ENCODE measurements around the gene GOPC. TPM values are rescaled to one million over a fixed set of nuclear protein-coding genes. Genes with fewer than 3 reads are reported as not detected.

GOPC gene
- total and polyA plus RNA-seq, 2 of the 13 experiments (the other 11 are each of a cell fraction or from before 2014, with no cell fraction given): 20.9 to 41.5 TPM

GRCh38 chr6:117515326-117515725 is 87.0 kb downstream of the GOPC start (continued):
- TF ChIP-seq, protein P1, sequence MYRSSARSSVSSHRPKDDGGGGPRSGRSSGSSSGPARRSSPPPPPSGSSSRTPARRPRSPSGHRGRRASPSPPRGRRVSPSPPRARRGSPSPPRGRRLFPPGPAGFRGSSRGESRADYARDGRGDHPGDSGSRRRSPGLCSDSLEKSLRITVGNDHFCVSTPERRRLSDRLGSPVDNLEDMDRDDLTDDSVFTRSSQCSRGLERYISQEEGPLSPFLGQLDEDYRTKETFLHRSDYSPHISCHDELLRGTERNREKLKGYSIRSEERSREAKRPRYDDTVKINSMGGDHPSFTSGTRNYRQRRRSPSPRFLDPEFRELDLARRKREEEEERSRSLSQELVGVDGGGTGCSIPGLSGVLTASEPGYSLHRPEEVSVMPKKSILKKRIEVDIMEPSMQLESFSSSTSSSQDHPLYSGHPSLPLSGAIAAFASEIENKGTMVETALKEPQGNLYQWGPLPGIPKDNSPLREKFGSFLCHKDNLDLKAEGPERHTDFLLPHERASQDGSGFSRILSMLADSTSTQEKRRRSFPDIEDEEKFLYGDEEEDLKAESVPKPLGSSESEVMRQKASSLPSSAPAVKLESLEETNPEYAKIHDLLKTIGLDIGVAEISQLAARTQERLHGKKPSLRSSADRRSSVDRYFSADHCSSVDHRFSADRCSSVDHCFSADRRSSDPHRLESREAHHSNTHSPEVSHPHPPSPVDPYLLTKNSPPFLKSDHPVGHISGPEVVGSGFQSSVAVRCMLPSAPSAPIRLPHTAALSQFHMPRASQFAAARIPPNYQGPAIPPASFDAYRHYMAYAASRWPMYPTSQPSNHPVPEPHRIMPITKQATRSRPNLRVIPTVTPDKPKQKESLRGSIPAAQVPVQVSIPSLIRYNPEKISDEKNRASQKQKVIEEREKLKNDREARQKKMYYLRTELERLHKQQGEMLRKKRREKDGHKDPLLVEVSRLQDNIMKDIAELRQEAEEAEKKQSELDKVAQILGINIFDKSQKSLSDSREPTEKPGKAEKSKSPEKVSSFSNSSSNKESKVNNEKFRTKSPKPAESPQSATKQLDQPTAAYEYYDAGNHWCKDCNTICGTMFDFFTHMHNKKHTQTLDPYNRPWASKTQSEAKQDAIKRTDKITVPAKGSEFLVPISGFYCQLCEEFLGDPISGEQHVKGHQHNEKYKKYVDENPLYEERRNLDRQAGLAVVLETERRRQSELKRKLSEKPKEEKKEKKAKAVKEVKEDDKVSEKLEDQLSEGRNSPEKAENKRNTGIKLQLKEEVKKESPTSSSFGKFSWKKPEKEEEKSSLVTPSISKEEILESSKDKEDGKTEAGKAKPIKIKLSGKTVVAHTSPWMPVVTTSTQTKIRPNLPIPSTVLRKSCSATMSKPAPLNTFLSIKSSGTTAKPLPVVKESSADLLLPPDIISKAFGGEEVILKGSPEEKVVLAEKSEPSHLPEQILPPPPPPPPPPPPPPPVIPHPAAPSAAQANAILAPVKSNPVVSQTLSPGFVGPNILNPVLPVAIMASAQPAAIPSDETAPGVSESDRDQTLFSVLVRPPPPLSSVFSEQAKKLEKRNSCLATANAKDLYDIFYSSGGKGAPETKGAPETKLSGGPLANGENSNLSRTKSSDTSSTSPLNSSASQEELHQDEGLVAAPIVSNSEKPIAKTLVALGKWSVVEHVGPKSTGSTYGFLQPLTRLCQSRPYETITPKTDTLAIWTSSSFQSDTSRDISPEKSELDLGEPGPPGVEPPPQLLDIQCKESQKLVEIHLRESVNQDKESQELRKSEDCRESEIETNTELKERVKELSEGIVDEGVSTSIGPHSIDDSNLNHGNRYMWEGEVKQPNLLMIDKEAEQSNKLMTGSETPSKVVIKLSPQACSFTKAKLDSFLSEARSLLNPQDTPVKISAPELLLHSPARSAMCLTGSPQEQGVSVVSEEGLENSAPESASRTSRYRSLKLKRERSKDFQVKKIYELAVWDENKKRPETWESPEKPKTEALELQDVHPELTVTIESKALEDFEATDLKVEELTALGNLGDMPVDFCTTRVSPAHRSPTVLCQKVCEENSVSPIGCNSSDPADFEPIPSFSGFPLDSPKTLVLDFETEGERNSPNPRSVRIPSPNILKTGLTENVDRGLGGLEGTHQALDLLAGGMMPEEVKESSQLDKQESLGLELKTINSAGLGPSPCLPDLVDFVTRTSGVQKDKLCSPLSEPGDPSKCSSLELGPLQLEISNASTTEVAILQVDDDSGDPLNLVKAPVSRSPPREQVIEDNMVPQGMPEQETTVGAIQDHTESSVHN (CRISPR knock-in tag; IDR thresholded peaks at IDR 0.05): no peak
- TF ChIP-seq TAF1 (CRISPR knock-in tag; IDR thresholded peaks at IDR 0.05) (no peak), RXRB (CRISPR knock-in tag; IDR thresholded peaks at IDR 0.05; ENCODE audit: borderline replicate concordance) (peak; percentile 18; the same call in 1 of the 2 replicates), RAD51 (IDR thresholded peaks at IDR 0.05; ENCODE audit: borderline replicate concordance) (no peak), ZNF878 (CRISPR knock-in tag; IDR thresholded peaks at IDR 0.05) (no peak), GATA4 (IDR thresholded peaks at IDR 0.05; ENCODE audit: borderline replicate concordance, low read depth) (peak; percentile 82), FOXO1 (CRISPR knock-in tag; IDR thresholded peaks at IDR 0.05) (no peak), ZNF263 (CRISPR knock-in tag; IDR thresholded peaks at IDR 0.05) (no peak), PCBP2 (optimal IDR thresholded peaks at IDR 0.05; ENCODE audit: low read depth, low read length, poor library complexity, severe bottlenecking) (no peak), SIN3A (IDR thresholded peaks at IDR 0.05; ENCODE audit: borderline replicate concordance, low read depth, low read length) (no peak), ZNF33B (CRISPR knock-in tag; IDR thresholded peaks at IDR 0.05) (no peak), NFYC (CRISPR knock-in tag; IDR thresholded peaks at IDR 0.05) (no peak), FOSL1 (CRISPR knock-in tag; IDR thresholded peaks at IDR 0.05; ENCODE audit: borderline replicate concordance) (no peak), ZMYM2 (CRISPR knock-in tag; IDR thresholded peaks at IDR 0.05) (no peak), MAFK (conservative IDR thresholded peaks at IDR 0.05 in 1 of 2, IDR thresholded peaks at IDR 0.05 in 1 of 2; ENCODE audit: low read length in 2 of 2) (peak; percentile 35 to 47; a peak in 2 of 4 replicates), HNRNPH1 (optimal IDR thresholded peaks at IDR 0.05; ENCODE audit: low read depth, low read length) (no peak), THYN1 (CRISPR knock-in tag; IDR thresholded peaks at IDR 0.05; ENCODE audit: borderline replicate concordance, low read depth) (no peak)
- TF ChIP-seq, protein P2, sequence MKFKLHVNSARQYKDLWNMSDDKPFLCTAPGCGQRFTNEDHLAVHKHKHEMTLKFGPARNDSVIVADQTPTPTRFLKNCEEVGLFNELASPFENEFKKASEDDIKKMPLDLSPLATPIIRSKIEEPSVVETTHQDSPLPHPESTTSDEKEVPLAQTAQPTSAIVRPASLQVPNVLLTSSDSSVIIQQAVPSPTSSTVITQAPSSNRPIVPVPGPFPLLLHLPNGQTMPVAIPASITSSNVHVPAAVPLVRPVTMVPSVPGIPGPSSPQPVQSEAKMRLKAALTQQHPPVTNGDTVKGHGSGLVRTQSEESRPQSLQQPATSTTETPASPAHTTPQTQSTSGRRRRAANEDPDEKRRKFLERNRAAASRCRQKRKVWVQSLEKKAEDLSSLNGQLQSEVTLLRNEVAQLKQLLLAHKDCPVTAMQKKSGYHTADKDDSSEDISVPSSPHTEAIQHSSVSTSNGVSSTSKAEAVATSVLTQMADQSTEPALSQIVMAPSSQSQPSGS (CRISPR knock-in tag; IDR thresholded peaks at IDR 0.05): no peak
- TF ChIP-seq, protein P3, sequence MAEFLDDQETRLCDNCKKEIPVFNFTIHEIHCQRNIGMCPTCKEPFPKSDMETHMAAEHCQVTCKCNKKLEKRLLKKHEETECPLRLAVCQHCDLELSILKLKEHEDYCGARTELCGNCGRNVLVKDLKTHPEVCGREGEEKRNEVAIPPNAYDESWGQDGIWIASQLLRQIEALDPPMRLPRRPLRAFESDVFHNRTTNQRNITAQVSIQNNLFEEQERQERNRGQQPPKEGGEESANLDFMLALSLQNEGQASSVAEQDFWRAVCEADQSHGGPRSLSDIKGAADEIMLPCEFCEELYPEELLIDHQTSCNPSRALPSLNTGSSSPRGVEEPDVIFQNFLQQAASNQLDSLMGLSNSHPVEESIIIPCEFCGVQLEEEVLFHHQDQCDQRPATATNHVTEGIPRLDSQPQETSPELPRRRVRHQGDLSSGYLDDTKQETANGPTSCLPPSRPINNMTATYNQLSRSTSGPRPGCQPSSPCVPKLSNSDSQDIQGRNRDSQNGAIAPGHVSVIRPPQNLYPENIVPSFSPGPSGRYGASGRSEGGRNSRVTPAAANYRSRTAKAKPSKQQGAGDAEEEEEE (CRISPR knock-in tag; IDR thresholded peaks at IDR 0.05; ENCODE audit: borderline replicate concordance): no peak
